GM12864 (cell line): Measurements from ENCODE around the gene LONP2.
"Not testable (repeated sequence)": the region's sequence is repeated elsewhere in the genome, so short reads cannot be mapped to it uniquely, and the experiment has no call there.

Source experiments
- DNase-seq: peaks from one replicate; pipeline ENCODE4 v3.0.0-alpha.2; 2011; ENCODE audit warnings: low read depth
- H3K4me3 ChIP-seq: 2 replicates; pipeline ENCODE4 v1.5.1; 2011; ENCODE audit warnings: mild to moderate bottlenecking, low read depth, low read length, control low read depth
- CTCF ChIP-seq: IDR thresholded peaks from 2 replicates; pipeline ENCODE4 v1.5.1; 2011; ENCODE audit warnings: low read depth, mild to moderate bottlenecking, moderate library complexity, low read length, control low read depth, inconsistent platforms; ENCODE audit errors: missing control alignments

Gene LONP2

GRCh38 chr16:48386559-48387312 lies 142.6 kb downstream of the LONP2 start:
- no peak for DNase-seq
- H3K4me3 ChIP-seq: no peak overlapping the region
- no peak for TF ChIP-seq CTCF

- no peak for DNase-seq
- H3K4me3 ChIP-seq: no peak overlapping the region
- no peak for TF ChIP-seq CTCF
Measured at GRCh38 chr16:48392407-48392806, 148.3 kb downstream of the LONP2 start.

GRCh38 chr16:48393485-48394354 lies 149.6 kb downstream of the LONP2 start:
- TF ChIP-seq CTCF: no peak
- DNase-seq: no peak

GRCh38 chr16:48394355-48394703 lies 150.2 kb downstream of the LONP2 start:
- TF ChIP-seq CTCF: no peak
- H3K4me3 ChIP-seq: no peak overlapping the region
- no peak for DNase-seq

More at GRCh38 chr16:48393485-48394354, 149.6 kb downstream of the LONP2 start:
- no peak overlapping the region for H3K4me3 ChIP-seq

GRCh38 chr16:48395375-48395774 lies 151.3 kb downstream of the LONP2 start:
- no peak for TF ChIP-seq CTCF
- DNase-seq: no peak
- no peak overlapping the region for H3K4me3 ChIP-seq

- not testable (repeated sequence) for H3K4me3 ChIP-seq, DNase-seq
Measured at GRCh38 chr16:48402547-48402946, 158.4 kb downstream of the LONP2 start.

GRCh38 chr16:48405153-48405552 lies 161.1 kb downstream of the LONP2 start:
- DNase-seq: no peak
- TF ChIP-seq CTCF: no peak
- no peak overlapping the region for H3K4me3 ChIP-seq
